C4-2B (cell line): ENCODE data around the gene THAP3.

Source experiments
- CTCF ChIP-seq: fragments of 450-650 bp; conservative IDR thresholded peaks from 2 replicates; pipeline ENCODE4 v1.5.1; 2017; ENCODE audit warnings: mild to moderate bottlenecking
- ZFX ChIP-seq: fragments of 450-650 bp; IDR thresholded peaks from 2 replicates; pipeline ENCODE4 v1.6.1; 2017

- TF ChIP-seq CTCF (no peak), ZFX (no peak)
These were observed 49.2 kb downstream of the THAP3 start for GRCh38 chr1:6673816-6674398.
